Measurements from ENCODE around the gene SH3GL3. TPM values are rescaled to one million over a fixed set of nuclear protein-coding genes. Genes with fewer than 3 reads are reported as not detected.
A peak's percentile ranks its signal among the peaks of the same experiment; 100 is the strongest.

The SH3GL3 gene
- total RNA-seq, 1 experiment from 2014 or later, result 7.0 TPM

GRCh38 chr15:83476066-83476465, 28.9 kb downstream of the SH3GL3 start:
- no peaks in the 10 kb centered on the region for H3K27me3 ChIP-seq (ENCODE audit: control insufficient read depth, insufficient read depth, low read length)
- DNase-seq, result no peak
- no peak overlapping the region for H3K4me3 ChIP-seq (ENCODE audit: insufficient read depth, low read depth, low read length)
- H3K36me3 ChIP-seq (replicated peaks; ENCODE audit: control insufficient read depth, insufficient read depth, low read length), result no peaks in the 10 kb centered on the region

GRCh38 chr15:83476708-83477107, 29.6 kb downstream of the SH3GL3 start:
- DNase-seq, result no peak
- no peaks in the 10 kb centered on the region for H3K36me3 ChIP-seq (replicated peaks; ENCODE audit: control insufficient read depth, insufficient read depth, low read length)
- no peak overlapping the region for H3K4me3 ChIP-seq (ENCODE audit: insufficient read depth, low read depth, low read length)
- no peaks in the 10 kb centered on the region for H3K27me3 ChIP-seq (ENCODE audit: control insufficient read depth, insufficient read depth, low read length)

DNA sequence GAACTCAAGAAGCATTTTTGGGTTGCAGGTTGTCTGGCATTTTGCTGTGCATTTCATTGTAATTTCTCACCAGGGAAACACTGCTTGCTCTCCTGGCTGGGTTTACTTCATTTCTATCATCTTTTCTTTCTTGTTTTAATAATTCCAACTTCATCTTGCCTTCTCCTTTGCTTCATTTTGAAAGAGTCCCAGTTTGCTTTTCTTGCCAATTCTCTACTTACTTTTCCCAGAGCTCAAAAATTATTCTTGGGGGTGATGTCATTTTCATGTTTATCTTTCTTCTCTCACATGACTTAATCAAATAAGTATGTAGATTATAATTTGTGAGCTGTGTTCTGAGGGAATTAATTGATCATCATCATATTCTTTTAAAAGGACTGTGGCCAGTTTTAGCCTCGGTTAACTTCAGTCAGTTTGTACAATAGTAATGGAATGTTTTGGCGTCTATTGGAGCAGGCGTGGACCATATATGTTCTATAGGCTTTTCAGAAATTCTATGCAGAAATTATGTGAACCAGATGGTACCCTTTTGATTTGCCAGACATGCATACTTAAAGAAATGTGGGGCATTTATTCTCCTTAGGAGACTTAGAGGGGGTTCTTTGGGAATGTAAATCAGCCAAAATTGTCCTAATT, 30.1 kb downstream of the SH3GL3 start:
- Histone ChIP-seq H3K27me3 (ENCODE audit: control insufficient read depth, insufficient read depth, low read length) (no peaks in the 10 kb centered on the region), H3K4me3 (ENCODE audit: insufficient read depth, low read depth, low read length) (no peak overlapping the region), H3K36me3 (replicated peaks; ENCODE audit: control insufficient read depth, insufficient read depth, low read length) (no peaks in the 10 kb centered on the region)
- DNase-seq, result no peak

- Histone ChIP-seq H3K4me3 (ENCODE audit: insufficient read depth, low read depth, low read length) (no peak overlapping the region), H3K36me3 (replicated peaks; ENCODE audit: control insufficient read depth, insufficient read depth, low read length) (no peaks in the 10 kb centered on the region), H3K27me3 (ENCODE audit: control insufficient read depth, insufficient read depth, low read length) (no peaks in the 10 kb centered on the region)
- no peak for DNase-seq
Measured at GRCh38 chr15:83477808-83478537, 30.8 kb downstream of the SH3GL3 start.

DNA sequence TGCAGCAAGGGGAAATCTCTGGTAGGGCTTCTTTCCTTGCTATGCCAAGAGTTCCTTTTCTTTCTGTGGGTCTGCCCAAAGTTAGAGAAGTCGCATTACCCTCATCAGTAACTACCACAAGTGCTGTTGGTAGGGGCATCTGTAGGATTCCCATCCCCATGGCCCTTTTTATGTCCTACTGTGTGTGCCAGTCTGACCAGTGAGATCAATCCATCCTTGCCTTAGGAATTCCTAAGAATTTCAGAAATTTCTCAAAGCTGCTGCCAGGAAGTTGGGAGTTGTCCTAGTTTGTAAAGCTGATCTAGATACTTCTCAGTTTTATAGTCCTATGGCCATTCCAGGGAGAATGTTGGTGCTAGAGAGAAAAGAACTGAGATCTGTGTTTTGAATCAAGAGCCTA, 36.5 kb downstream of the SH3GL3 start:
- no peak overlapping the region for H3K4me3 ChIP-seq (ENCODE audit: insufficient read depth, low read depth, low read length)
- no peaks in the 10 kb centered on the region for H3K27me3 ChIP-seq (ENCODE audit: control insufficient read depth, insufficient read depth, low read length)
- DNase-seq, result no peak
- H3K36me3 ChIP-seq (replicated peaks; ENCODE audit: control insufficient read depth, insufficient read depth, low read length), result no peaks in the 10 kb centered on the region

GRCh38 chr15:83484636-83485035, 37.5 kb downstream of the SH3GL3 start:
- Histone ChIP-seq H3K36me3 (replicated peaks; ENCODE audit: control insufficient read depth, insufficient read depth, low read length) (no peaks in the 10 kb centered on the region), H3K4me3 (ENCODE audit: insufficient read depth, low read depth, low read length) (no peak overlapping the region), H3K27me3 (ENCODE audit: control insufficient read depth, insufficient read depth, low read length) (no peaks in the 10 kb centered on the region)
- DNase-seq, result no peak

DNA sequence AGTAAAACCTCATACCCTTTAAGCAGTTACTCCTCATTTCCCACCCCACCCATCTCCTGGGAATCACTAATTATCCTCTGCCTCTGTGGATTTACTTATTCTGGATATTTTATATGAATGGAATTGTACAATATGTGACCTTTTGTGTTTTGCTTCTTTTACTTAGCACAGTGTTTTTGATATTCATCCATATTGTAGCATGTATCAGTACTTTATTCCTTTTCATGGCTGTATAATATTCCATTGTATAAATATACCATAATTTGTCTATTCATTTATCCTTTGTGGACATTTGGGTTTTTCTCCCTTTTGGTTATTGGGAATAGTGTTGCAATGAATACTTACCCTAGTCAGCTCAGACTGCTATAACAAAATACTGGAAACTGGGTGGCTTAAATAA, 39.2 kb downstream of the SH3GL3 start:
- no peaks in the 10 kb centered on the region for H3K27me3 ChIP-seq (ENCODE audit: control insufficient read depth, insufficient read depth, low read length)
- DNase-seq, result no peak
- no peak overlapping the region for H3K4me3 ChIP-seq (ENCODE audit: insufficient read depth, low read depth, low read length)
- no peaks in the 10 kb centered on the region for H3K36me3 ChIP-seq (replicated peaks; ENCODE audit: control insufficient read depth, insufficient read depth, low read length)

DNA sequence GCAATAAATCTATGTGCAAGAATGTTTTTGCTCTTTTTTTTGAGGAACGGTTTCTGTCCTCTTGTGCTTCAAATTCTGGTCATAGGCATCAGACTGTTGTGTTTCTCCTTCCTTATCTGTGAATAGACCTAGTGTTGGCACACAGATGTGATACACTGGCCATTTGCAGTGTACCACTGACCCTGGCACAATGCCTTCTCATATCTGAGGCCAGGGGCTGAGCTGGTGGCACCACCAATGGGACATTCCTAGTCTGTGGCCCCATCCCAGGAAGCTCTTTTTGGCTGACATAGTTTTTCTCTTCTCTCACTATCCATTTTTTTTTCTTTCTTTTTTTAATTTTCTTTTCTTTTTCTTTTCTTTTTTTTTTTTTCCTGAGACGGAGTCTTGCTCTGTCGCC, 40.4 kb downstream of the SH3GL3 start:
- no peak overlapping the region for H3K4me3 ChIP-seq (ENCODE audit: insufficient read depth, low read depth, low read length)
- no peak for DNase-seq
- no peaks in the 10 kb centered on the region for H3K27me3 ChIP-seq (ENCODE audit: control insufficient read depth, insufficient read depth, low read length)
- H3K36me3 ChIP-seq (replicated peaks; ENCODE audit: control insufficient read depth, insufficient read depth, low read length), result no peaks in the 10 kb centered on the region

DNA sequence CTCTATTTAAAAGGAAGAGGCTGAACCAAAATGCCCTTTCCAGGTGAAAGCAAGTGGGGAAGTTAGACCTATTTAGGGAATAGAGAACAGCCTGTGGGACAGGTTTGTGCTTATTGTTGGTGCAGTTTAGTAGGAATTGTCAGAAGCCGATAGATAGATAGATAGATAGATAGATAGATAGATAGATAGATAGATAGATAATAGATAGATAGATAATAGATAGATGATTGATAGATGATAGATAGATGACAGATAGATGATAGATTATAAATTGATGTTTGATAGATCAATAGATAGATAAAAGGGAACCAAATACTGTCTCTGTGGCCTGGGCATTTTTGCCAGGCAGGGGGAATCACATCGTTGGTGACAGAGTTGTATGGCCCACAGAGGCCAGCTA, 42.5 kb downstream of the SH3GL3 start:
- DNase-seq, result no peak
- no peak overlapping the region for H3K4me3 ChIP-seq (ENCODE audit: insufficient read depth, low read depth, low read length)
- H3K27me3 ChIP-seq (ENCODE audit: control insufficient read depth, insufficient read depth, low read length), result no peaks in the 10 kb centered on the region
- H3K36me3 ChIP-seq (replicated peaks; ENCODE audit: control insufficient read depth, insufficient read depth, low read length), result no peaks in the 10 kb centered on the region

DNA sequence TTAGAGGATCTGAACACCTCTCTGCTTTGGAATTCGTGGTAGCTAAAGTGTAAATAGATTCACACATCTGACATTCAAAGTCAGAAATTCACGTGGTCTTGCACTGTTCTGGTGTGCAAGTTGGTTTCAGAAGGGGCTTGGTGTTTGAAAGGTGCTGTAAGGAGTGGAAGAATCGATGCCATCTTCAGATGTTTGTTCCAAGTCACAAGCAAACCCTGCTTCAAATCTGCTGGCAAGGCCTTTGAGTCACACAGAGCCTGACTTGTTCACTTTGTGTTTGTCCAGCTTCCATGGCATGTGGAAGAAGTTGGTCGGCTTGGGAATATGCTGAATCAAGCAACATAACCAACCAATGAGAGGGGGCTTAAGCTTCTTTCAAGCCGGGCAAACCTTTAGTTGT, 44.3 kb downstream of the SH3GL3 start:
- no peak for DNase-seq
- Histone ChIP-seq H3K4me3 (ENCODE audit: insufficient read depth, low read depth, low read length) (no peak overlapping the region), H3K36me3 (replicated peaks; ENCODE audit: control insufficient read depth, insufficient read depth, low read length) (no peaks in the 10 kb centered on the region), H3K27me3 (ENCODE audit: control insufficient read depth, insufficient read depth, low read length) (no peaks in the 10 kb centered on the region)

GRCh38 chr15:83496766-83497165, 49.6 kb downstream of the SH3GL3 start:
- H3K27me3 ChIP-seq (ENCODE audit: control insufficient read depth, insufficient read depth, low read length), result no peaks in the 10 kb centered on the region
- DNase-seq, result no peak
- H3K4me3 ChIP-seq (ENCODE audit: insufficient read depth, low read depth, low read length), result no peak overlapping the region
- H3K36me3 ChIP-seq (replicated peaks; ENCODE audit: control insufficient read depth, insufficient read depth, low read length), result no peaks in the 10 kb centered on the region

GRCh38 chr15:83498374-83498773, 51.2 kb downstream of the SH3GL3 start:
- Histone ChIP-seq H3K36me3 (replicated peaks; ENCODE audit: control insufficient read depth, insufficient read depth, low read length) (no peaks in the 10 kb centered on the region), H3K4me3 (ENCODE audit: insufficient read depth, low read depth, low read length) (no peak overlapping the region), H3K27me3 (ENCODE audit: control insufficient read depth, insufficient read depth, low read length) (no peaks in the 10 kb centered on the region)
- DNase-seq, result no peak

DNA sequence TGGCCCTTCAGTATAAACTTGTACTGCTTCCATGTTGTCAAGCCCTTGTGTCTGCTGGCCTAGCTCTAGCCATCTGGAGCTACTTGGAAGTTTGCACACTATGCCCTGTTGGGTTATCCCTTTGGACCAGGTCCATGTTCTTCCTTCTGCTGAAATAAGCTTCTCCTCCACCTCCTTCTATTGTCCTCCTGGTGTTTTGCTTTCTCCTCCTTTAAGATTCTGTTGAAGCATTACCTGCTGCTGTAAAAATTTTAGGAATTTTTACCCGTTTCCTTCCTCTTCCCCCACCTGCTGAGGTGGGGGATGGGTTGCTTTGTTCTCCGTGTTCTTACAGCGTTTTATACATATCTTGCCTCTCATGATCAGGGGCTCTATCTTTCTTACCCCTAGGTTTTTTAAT, 51.7 kb downstream of the SH3GL3 start:
- peak; percentile 45 for DNase-seq
- no peaks in the 10 kb centered on the region for H3K27me3 ChIP-seq (ENCODE audit: control insufficient read depth, insufficient read depth, low read length)
- no peaks in the 10 kb centered on the region for H3K36me3 ChIP-seq (replicated peaks; ENCODE audit: control insufficient read depth, insufficient read depth, low read length)
- no peak overlapping the region for H3K4me3 ChIP-seq (ENCODE audit: insufficient read depth, low read depth, low read length)

DNA sequence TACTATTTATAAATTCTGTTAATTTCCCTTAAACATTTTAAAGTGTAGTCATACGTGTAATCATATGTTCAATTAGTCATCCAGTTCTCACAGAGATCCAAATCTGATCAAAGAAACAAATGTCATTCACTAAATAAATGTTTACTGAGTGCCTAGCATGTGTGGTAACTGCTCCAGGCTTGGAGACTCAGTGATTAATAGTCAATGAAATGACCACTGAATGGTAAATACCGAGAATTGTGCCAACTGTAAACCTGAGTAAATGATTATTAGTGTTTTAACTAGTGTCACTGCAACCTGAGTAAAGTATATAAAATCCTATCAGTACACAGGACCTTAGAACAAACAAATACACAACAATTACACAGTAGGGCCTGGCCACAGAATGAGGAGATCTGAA, 52.3 kb downstream of the SH3GL3 start:
- Histone ChIP-seq H3K4me3 (ENCODE audit: insufficient read depth, low read depth, low read length) (no peak overlapping the region), H3K27me3 (ENCODE audit: control insufficient read depth, insufficient read depth, low read length) (no peaks in the 10 kb centered on the region), H3K36me3 (replicated peaks; ENCODE audit: control insufficient read depth, insufficient read depth, low read length) (no peaks in the 10 kb centered on the region)
- no peak for DNase-seq

- no peak for DNase-seq
- H3K27me3 ChIP-seq (ENCODE audit: control insufficient read depth, insufficient read depth, low read length), result no peaks in the 10 kb centered on the region
- no peaks in the 10 kb centered on the region for H3K36me3 ChIP-seq (replicated peaks; ENCODE audit: control insufficient read depth, insufficient read depth, low read length)
- H3K4me3 ChIP-seq (ENCODE audit: insufficient read depth, low read depth, low read length), result no peak overlapping the region
Measured at GRCh38 chr15:83503595-83504364, 56.6 kb downstream of the SH3GL3 start.

Data from H7 (cell line).